Islet precursor cell (in vitro differentiated cells): ENCODE measurements around the gene MEGF6.

Experiments
- DNase-seq: peaks from one replicate; pipeline ENCODE4 v3.0.0-alpha.2; 2018

MEGF6 gene

GRCh38 chr1:3465935-3466321 is 145.4 kb downstream of the MEGF6 start:
- no peak for DNase-seq

- DNase-seq: no peak
These were observed 146.0 kb downstream of the MEGF6 start for GRCh38 chr1:3465091-3465934.

- no peak for DNase-seq
These were observed 146.7 kb downstream of the MEGF6 start for GRCh38 chr1:3464649-3465025.

GRCh38 chr1:3463891-3464648 is 147.2 kb downstream of the MEGF6 start:
- no peak for DNase-seq

GRCh38 chr1:3463408-3463863 is 147.9 kb downstream of the MEGF6 start:
- no peak for DNase-seq

DNA sequence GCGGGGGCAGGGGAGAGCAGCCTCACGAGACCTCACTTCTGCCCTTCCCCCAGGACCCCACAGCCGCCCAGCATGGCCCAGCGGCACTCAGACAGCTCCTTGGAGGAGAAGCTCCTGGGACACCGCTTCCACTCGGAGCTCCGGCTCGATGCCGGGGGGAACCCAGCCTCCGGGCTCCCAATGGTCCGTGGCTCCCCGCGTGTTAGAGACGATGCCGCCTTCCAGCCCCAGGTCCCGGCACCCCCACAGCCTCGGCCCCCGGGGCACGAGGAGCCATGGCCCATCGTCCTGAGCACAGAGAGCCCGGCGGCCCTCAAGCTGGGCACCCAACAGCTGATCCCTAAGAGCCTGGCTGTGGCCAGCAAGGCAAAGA is 148.3 kb downstream of the MEGF6 start:
- no peak for DNase-seq

GRCh38 chr1:3462356-3463012 is 148.8 kb downstream of the MEGF6 start:
- no peak for DNase-seq

DNA sequence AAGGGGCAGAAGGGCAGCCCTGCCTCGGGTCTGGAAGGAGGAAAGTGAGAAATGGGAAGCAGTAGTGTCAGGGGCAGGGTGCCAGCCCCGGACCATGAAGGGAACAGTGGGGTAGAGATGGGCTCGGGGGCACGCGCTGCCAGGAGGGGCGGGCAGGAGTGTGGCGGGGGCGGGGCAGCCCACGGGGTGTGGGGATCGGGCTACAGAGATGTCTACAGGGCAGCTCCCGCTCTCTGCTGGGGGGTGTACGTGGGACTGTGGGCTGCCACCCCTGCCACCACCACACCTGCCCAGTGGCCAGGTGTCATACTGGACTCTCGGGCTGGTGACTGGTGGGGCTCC is 149.4 kb downstream of the MEGF6 start:
- DNase-seq: no peak

DNA sequence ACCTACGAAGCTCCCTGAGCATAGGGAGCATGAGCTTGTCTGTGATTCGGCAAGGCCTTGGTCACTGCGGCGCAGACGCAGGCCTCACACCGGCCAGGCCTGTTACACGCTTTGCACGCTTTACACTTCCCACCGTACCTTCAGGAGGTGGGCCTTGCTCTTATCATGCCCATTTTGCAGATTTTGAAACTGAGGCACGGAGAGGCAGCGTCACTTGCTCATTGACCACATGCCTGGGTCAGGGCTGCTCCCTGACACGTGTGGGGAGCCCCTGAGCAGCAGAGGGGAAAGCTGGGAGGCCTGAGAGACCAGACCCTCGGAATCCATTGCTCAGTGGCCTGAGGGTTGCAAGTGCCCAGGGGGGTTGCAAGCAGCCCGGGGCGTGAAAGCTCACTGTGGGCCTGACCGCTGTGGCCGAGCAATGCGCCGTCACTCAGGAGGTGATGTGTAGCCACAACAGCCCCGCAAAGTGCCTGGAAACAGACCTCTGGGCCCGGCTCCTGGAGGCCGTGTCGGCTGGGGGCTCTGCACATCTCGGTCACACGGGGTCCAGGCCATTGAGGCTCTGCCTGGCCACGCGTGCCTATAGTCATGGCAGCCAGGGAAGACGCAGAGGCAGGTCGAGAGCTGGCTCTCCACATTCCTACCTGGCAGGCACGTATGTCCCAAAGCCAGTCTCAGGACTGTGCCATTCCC is 149.9 kb downstream of the MEGF6 start:
- no peak for DNase-seq

- DNase-seq: peak; percentile 93
These were observed 150.6 kb downstream of the MEGF6 start for GRCh38 chr1:3460672-3461131.

DNA sequence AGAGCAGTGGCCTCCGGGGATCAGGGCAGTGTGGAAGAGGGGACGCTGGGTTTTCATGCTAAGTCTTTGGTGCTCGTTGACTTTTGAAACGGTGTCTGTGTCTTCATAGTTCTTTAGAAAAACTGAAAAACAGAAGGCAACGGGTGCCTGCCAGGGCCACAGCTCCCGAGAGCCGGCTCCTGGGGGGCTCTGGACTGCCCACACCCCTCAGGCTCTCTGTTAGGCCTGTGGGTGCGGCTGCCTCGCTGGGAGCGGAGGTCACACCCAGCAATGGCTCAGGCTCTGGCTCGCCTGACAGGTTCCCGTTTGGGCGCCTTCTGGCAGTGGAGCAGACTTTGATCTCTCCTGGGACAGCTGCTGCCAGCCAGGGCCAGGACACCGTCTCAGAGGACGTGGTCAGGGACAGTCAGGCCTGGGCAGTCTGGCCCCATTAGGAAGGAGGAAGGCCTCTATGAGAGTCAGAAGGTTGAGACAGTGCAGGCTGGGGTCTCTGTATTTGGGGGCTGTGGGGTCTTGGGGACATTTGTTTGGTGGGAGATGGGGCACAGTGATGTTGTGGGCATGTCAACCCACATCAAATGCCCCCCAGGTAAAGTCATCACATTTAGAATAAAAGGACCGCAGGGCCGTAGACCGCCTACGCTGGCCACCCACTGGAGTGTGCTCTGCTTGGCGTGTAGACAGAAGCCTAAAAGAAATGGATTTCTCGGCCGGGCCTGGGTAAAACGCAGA is 151.2 kb downstream of the MEGF6 start:
- peak; percentile 88 for DNase-seq

GRCh38 chr1:3459051-3459908 is 152.0 kb downstream of the MEGF6 start:
- DNase-seq: no peak

DNA sequence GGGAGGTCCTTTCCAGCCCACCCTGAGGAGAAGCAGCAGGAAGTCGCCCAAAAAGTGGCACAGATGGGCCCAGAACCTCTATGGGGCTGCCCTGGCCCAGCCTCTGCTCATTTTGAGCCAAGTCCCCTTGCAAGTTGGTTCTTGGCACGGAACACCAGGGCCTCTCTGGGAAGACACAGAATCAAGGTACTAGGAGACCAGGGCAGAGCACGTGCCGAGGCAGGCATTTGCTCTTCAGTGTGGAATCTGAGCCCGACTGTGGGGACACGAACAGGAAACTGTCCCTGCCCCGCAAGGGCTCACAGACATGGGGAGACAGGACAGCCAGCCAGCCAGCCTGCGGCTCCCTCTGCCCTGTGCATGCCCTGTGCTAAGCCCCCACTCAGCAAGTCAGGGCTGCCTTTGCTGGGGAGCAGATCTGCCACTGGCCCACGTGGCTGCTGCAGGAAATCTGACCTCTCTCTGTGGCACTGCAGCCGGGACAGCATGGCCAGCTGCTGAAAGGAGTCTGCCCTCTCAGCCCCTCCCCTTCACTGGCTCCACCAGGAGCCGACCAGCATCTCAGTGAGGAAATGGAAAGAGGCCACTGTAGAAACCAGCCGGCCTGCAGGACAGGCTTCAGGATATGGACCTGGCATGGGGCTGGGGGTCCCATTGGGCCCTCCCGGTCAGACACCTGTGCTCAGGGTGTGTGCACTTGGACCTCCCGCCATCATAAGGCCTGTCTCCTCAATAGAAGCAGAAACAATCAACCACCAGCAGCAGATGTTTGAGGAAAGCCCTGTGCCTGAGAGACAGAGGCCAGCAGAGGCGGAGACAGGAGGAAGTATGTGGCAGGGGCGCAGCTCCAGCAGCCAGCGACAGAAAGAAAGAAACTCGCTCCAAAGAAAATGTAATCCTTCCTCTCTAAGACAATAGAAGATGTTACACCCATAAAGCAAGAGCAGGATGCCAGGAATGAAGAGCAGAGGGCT is 153.1 kb downstream of the MEGF6 start:
- no peak for DNase-seq

DNA sequence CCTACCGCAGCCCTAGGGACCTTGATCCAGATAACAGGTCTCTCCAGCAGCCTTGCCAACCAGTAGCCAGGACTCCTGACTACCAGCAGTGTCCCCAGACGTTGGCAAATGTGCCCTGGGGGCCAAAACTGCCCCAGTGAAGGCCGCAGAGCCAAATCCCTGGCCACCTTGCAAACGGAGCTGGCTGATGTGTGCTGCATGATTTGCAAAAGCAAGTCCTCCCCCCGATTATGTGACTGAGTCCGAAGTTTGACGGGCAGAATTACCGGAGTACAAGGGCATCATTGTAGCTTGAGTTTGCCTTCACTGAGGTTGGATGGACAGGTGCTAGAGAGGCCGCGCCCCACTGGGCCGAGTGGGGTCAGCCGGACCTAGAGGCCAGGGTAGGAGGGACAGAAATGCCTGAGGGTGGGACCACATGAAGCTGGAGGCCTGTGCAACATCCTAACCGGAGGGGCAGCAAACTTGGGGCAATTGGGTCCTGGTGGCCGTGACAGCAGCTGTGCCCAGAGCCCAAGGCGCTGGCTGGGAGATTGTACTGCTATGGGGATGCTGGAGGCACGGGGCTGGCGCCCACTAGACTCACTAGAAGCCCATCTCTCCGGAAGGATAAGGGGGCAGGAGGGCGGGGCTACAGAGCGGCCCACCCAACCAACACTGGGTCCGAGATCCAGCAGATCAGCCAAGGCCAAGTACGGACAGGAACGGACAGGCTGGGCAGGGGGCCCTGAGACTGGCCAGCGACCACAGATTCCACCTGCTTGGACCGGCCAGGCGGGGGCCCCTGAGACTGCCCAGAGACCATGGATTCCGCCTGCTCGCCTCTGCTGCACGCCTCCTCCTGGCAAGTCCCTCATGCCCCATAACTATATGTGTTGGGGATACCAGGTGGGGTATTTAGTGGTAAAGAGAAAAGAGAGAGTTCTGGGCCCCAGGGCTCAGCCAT is 154.1 kb downstream of the MEGF6 start:
- no peak for DNase-seq

GRCh38 chr1:3456449-3456963 is 154.8 kb downstream of the MEGF6 start:
- no peak for DNase-seq

DNA sequence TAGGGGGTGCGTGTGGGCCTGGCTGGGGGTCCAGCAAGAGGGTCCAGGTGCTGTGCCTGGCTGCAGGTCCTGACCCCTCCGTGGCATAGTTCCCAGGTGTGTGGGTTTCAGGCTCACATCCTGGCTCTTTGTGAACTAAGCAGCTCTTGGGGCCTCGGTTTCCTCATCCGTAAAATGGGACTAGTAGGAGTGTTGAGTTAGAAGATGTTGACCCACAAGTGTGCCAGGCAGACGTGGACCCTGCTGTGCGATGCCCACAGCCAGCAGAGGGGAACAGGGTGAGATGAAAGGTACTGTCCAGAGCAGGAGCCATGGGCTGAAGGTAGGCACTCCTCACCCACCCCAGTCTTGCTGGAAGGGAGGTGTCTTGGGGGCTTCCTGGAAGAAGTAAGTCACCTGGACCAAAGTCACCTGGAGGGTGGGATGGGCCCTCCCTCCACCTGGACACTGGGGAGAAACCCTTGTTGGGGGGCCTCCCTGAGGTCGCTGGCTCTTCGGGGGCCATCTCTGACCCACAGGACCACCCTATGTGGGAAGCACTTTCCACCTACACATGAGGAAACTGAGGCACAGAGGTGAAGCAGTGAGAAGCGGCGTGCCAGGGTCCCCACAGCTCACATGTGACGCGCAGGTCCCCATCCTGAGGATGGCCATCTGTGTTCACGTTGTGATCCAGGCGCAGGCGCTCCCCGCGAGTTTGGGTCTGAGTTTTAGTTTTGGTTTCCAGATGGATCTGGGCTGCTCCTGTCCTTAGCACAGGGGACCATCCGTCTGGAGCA is 155.4 kb downstream of the MEGF6 start:
- DNase-seq: no peak

GRCh38 chr1:3454811-3455618 is 156.3 kb downstream of the MEGF6 start:
- DNase-seq: peak; percentile 80
